GM21367 (cell line): Measurements from ENCODE around the gene SMCHD1.
"Not testable (repeated sequence)": the region's sequence is repeated elsewhere in the genome, so short reads cannot be mapped to it uniquely, and the experiment has no call there.

Experiments used
- ATAC-seq: cut with Tn5 transposase; IDR thresholded peaks from one replicate; pipeline ENCODE4 v1.9.1; 2021; ENCODE audit not compliant: unreplicated experiment

SMCHD1 gene

DNA sequence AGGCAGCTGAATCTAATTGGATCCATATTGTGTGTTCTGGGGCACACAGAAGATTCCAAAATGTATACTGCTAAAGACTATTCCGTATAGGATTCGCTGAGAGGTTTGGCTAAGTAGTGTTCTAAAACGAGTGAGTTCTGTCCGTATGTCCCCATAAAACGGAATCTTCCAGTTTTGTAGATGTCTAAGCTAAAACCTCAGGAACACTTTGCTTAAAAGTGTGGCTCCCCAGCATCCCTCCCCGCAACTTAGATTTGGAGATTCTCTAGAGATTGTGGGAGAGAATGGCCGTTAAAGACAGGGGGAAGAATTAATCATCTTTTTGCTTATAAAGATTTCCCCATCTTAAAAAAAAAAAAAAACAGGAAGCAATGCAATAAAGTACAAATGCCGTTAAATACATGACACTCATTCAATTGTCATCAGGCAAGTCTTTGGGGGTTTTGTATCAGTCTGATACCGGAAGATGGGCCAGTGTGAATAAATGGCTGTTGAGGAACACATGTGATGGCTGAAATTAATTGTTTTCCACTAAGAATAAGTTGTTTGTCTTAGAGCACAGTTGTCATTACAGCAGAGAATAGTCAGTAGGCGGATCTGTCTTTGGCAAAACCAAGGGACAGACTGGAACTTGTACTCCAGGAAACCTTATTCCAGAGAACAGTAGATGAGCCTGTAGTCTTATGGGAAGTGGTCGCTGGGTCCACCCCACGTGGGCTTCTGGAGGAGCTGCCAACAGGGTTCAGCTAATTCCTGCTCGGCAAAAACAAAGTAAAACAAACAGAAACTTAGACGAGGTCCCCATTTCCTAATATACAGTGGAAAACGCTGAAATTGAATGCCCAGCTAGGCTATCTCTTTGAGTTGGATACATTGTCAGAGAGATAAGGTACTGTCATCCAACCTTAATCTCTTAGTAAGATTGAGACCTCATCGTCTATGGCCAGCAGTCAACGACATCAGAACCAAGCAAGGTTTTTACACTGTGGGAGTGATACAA lies 193.0 kb downstream of the SMCHD1 start:
- no peak for ATAC-seq

DNA sequence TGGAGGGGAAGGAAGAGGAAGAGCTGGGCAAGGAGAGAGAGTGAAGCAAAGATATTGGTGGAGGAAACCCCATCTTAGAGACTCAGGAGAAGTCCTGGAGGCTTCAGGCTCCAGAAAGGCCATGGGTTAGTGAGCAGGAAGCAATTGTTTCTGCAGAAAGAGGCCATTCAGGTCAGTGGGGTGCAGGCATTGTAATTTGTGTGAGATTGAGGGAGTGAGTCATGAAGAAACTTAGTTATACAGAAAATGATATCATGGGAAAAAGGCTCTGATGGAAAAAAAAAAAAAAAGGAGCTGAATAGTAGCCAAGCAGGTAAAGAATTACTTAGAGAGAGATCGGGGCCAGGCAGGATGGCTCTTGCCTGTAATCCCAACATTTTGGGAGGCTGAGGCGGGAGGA lies 195.3 kb downstream of the SMCHD1 start:
- no peak for ATAC-seq

DNA sequence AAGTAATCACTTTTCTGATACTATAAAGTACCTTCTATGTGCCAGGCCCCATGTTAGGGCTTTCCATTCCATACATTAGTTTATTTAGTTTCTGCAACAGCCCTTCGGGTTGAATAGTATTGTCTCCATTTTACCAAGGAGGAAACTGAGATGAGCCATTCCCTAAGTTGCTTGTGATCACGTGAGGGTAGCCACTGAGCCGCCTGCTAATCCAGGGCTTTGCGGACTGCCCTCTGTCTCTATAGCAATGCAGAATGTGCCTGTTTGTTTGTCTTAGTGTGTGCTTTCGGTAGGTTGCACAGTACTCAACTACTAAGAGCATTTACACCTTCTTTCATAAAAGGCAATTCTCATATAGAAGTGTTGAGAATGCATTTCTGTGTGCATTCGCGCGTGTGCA lies 196.2 kb downstream of the SMCHD1 start:
- ATAC-seq, result no peak

DNA sequence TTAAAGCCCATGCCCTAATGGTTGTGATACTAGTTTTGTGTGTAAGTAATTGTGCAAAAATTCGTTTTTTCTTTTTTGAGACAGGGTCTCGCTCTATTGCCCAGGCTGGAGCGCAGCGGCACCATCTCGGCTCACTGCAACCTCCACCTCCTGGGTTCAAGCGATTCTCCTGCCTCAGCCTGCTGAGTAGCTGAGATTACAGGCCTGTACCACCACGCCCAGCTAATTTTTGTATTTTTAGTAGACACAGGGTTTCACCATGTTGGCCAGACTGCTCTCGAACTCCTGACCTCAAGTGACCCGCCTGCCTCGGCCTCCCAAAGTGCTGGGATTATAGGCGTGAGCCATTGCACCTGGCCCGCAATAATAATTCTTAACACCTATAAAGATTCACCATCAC lies 196.9 kb downstream of the SMCHD1 start:
- not testable (repeated sequence) for ATAC-seq

DNA sequence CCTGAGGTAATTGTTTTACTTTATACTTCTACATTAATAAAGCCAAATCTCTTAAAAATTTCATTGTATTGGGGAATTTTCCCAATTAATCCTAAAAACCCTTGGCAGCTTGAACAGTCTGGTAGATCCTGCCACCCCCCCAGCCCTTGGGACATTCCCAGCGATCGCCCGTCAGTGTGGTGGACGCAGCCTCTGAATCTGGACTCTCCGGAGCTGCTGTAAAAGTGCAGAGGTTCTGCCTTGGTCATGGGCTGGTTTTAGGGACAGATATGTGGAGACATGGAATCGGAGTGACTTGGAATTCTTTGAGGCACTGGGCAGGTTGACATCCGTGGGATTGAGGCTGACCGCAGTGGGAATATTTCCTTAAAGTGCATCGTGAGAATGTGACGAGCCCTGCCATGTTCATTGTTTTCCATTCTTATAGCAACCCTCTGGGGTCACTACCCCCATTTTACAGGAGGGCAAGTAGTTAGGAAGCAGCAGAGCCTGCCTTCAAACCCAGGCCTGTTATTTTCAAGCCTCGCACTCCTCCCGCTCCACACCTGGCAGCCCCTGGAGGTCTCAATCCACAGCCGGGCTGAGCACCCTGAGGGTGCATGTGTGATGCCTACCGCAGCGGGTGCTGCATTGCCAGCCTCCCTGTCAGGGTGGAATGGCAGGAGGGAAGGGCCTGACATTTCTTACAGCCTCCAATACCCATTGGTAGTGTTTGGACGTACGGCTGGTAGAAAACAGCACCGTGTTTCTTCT lies 197.8 kb downstream of the SMCHD1 start:
- ATAC-seq, result no peak

DNA sequence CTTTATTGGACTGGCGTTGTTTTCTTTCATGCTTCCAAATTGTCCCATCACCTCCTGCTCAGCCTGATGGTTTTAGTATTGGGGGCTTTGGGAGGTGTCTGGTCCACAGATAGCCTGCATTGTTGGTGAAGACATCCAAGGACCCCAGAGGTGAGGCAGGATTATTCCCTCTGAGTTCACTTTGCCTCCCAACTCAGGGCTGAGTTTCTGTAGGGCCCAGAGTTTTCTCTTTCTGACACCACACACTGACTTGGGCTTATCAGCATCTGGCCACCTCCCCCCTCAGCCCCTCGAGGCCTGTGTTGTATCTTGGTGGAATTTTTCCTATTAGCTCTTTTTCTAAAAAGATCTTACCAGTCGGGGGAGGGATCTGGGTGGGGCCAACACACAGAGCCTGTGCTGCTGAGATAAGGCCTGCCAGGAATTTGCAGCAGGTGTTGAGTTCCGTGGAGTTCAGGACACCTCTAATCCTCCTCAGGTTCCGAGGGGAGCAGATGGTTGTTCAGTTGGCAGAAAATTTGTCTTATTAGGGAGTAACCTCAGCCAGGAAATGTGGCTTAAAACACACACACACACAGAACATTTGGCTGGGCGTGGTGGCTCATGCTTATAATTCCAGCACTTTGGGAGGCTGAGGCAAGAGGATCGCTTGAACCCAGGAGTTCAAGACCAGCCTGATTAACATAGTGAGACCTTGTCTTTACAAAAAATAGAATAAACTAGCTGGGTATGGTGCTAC lies 198.6 kb downstream of the SMCHD1 start:
- ATAC-seq, result no peak
